WERI-Rb-1 (cell line): Measurements from ENCODE around the gene CABP2.
"Not testable (repeated sequence)": the region's sequence is repeated elsewhere in the genome, so short reads cannot be mapped to it uniquely, and the experiment has no call there.

ENCODE experiments used
- DNase-seq: peaks from one replicate; pipeline ENCODE4 v3.0.0-alpha.2; 2020
- H3K27ac ChIP-seq: fragments of 250-450 bp; sonication (Bioruptor Pico); 2 replicates; pipeline ENCODE4 v1.5.1; 2020; ENCODE audit warnings: mild to moderate bottlenecking, moderate library complexity
- H3K27me3 ChIP-seq: fragments of 250-450 bp; sonication (Bioruptor Pico); 2 replicates; pipeline ENCODE4 v1.5.1; 2021; ENCODE audit warnings: mild to moderate bottlenecking, low read depth, moderate library complexity; ENCODE audit not compliant: insufficient read depth, severe bottlenecking
- H3K36me3 ChIP-seq: fragments of 250-450 bp; sonication (Bioruptor Pico); 2 replicates; pipeline ENCODE4 v1.5.1; 2020; ENCODE audit warnings: mild to moderate bottlenecking, moderate library complexity
- H3K4me3 ChIP-seq: 2 replicates; pipeline ENCODE4 v1.5.1; 2011; ENCODE audit warnings: low read depth, mild to moderate bottlenecking, control low read depth, low read length
- H3K9me3 ChIP-seq: fragments of 250-450 bp; sonication (Bioruptor Pico); 2 replicates; pipeline ENCODE4 v1.5.1; 2021; ENCODE audit warnings: mild to moderate bottlenecking, moderate library complexity; ENCODE audit not compliant: severe bottlenecking
- CTCF ChIP-seq: IDR thresholded peaks from 2 replicates; pipeline ENCODE4 v1.5.1; 2011; ENCODE audit warnings: low read depth, mild to moderate bottlenecking, control low read depth, inconsistent platforms, low read length

CABP2 gene

GRCh38 chr11:67562963-67563704, 39.9 kb upstream of the CABP2 start:
- no peak for TF ChIP-seq CTCF
- Histone ChIP-seq H3K27me3 (no peaks in the 10 kb centered on the region), H3K9me3 (no peaks in the 10 kb centered on the region), H3K4me3 (no peak overlapping the region), H3K36me3 (no peaks in the 10 kb centered on the region), H3K27ac (no peak overlapping the region)
- DNase-seq = no peak

- no peak overlapping the region for H3K27ac ChIP-seq
- TF ChIP-seq CTCF = no peak
- no peak for DNase-seq
- H3K9me3 ChIP-seq = no peaks in the 10 kb centered on the region
- H3K4me3 ChIP-seq = no peak overlapping the region
- H3K36me3 ChIP-seq = no peaks in the 10 kb centered on the region
- no peaks in the 10 kb centered on the region for H3K27me3 ChIP-seq
These were observed 38.8 kb upstream of the CABP2 start for GRCh38 chr11:67561971-67562619.

GRCh38 chr11:67558084-67558772, 35.0 kb upstream of the CABP2 start:
- H3K27ac ChIP-seq = no peak overlapping the region

GRCh38 chr11:67556244-67556643, 33.0 kb upstream of the CABP2 start:
- H3K9me3 ChIP-seq = peaks cover 5% of the 10 kb centered on the region
- no peak for DNase-seq
- TF ChIP-seq CTCF = no peak
- H3K36me3 ChIP-seq = no peaks in the 10 kb centered on the region
- H3K4me3 ChIP-seq = no peak overlapping the region
- H3K27me3 ChIP-seq = no peaks in the 10 kb centered on the region
- no peak overlapping the region for H3K27ac ChIP-seq

More at GRCh38 chr11:67558084-67558772, 35.0 kb upstream of the CABP2 start:
- TF ChIP-seq CTCF = no peak
- no peaks in the 10 kb centered on the region for H3K27me3 ChIP-seq
- no peak overlapping the region for H3K4me3 ChIP-seq
- no peak for DNase-seq
- H3K36me3 ChIP-seq = no peaks in the 10 kb centered on the region
- H3K9me3 ChIP-seq = no peaks in the 10 kb centered on the region

GRCh38 chr11:67551697-67552096, 28.5 kb upstream of the CABP2 start:
- not testable (repeated sequence) for H3K9me3 ChIP-seq, H3K4me3 ChIP-seq, DNase-seq, H3K27me3 ChIP-seq, H3K36me3 ChIP-seq, H3K27ac ChIP-seq

- TF ChIP-seq CTCF = no peak
- Histone ChIP-seq H3K4me3 (no peak overlapping the region), H3K27ac (no peak overlapping the region), H3K27me3 (no peaks in the 10 kb centered on the region), H3K9me3 (peaks cover 5% of the 10 kb centered on the region), H3K36me3 (no peaks in the 10 kb centered on the region)
- no peak for DNase-seq
These were observed 27.9 kb upstream of the CABP2 start for GRCh38 chr11:67551127-67551526.
